ENCODE data around the gene MLEC.

DNA sequence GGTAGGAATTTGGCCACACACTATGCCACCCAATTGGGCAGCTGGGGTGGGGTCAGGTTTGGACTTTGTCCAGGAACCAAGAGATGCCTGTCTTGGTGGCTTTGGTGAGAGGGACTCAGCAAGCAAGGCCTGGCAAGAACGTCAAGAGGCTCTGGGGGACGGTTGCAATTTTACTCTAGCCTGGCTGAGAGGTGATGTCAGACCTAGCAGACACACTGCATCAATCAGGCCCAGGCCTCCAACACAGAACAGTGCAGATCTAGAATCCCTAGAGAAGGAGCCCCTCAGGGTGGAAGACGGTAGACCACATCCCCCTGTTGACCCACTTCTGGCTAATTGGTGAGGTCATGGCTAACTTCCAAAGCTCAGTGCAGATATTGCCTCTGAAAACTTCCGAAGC, 21.7 kb downstream of the MLEC start:
- TF ChIP-seq POLR2A (IDR thresholded peaks at IDR 0.05; ENCODE audit: low read depth) (no peak), EP300 (IDR thresholded peaks at IDR 0.05) (no peak), CTCF (IDR thresholded peaks at IDR 0.05) (no peak), POLR2AphosphoS5 (IDR thresholded peaks at IDR 0.05) (no peak)

Measured in esophagus muscularis mucosa (tissue), 4 donors.